Prostate gland (tissue), 2 donors: ENCODE measurements around the gene PWP1. TPM values are rescaled to one million over a fixed set of nuclear protein-coding genes. Genes with fewer than 3 reads are reported as not detected.
"Not testable (repeated sequence)": the region's sequence is repeated elsewhere in the genome, so short reads cannot be mapped to it uniquely, and the experiment has no call there.

Source experiments
- DNase-seq: peaks from one replicate; pipeline ENCODE4 v3.0.0-alpha.2; 2019; ENCODE audit warnings: low spot score
- H3K27ac ChIP-seq, 2 donors: fragments of 200-600 bp; sonication (generic); 2 replicates each; pipeline ENCODE4 v1.5.1; 2017 to 2019
- H3K27me3 ChIP-seq: fragments of 200-600 bp; sonication (generic); replicated peaks from 2 replicates; pipeline ENCODE4 v1.5.1; 2019; ENCODE audit not compliant: insufficient read depth
- H3K36me3 ChIP-seq, 2 donors: fragments of 200-600 bp; sonication (generic); 1 replicate in 1 of 2; 2 replicates in 1 of 2; pipeline versions ENCODE4 v1.5.1 to v1.8.1; 2017 to 2019
- H3K4me1 ChIP-seq: fragments of 200-600 bp; sonication (generic); replicated peaks from 2 replicates; pipeline ENCODE4 v1.5.1; 2019
- H3K4me3 ChIP-seq, 2 donors: fragments of 200-600 bp; sonication (generic); 2 replicates each; pipeline ENCODE4 v1.5.1; 2017 to 2019
- H3K9me3 ChIP-seq: fragments of 200-600 bp; sonication (generic); 2 replicates; pipeline ENCODE4 v1.5.1; 2017
- POLR2A ChIP-seq: fragments of 450-650 bp; IDR thresholded peaks from one replicate; pipeline ENCODE4 v1.6.1; 2016; ENCODE audit warnings: antibody characterized with exemption, mild to moderate bottlenecking
- POLR2AphosphoS5 ChIP-seq: sonication (generic); formaldehyde crosslinking; IDR thresholded peaks from one replicate; pipeline ENCODE4 v1.6.1; 2017; ENCODE audit warnings: antibody characterized with exemption
- WGBS: methylation state at CpG from one replicate; pipeline ENCODE4 v1.1.5; 2018; 5-methylcytosine and 5-hydroxymethylcytosine counted together
- intact Hi-C: fragments of 100-400 bp; cut with DNase I; formaldehyde crosslinking; loops from one replicate; pipeline ENCODE4 v1.14.2; 2022
- total RNA-seq, 2 donors: library from RNA; depleted of rRNA; stranded (reverse); fragments of >200 nt; gene quantifications; one replicate each; pipeline ENCODE4 v1.1.0, GENCODE V29; 2016
- TF ChIP-seq, protein P1 (sequence below), 4 experiments: fragments of 200-600 bp in 2 of 4; fragments of 450-650 bp in 2 of 4; sonication (generic) in 2 of 4; IDR thresholded peaks; 1 replicate in 3 of 4; 2 replicates in 1 of 4; pipeline ENCODE4 v1.5.1; 2016 to 2019; ENCODE audit warnings: antibody characterized with exemption in 4 of 4, mild to moderate bottlenecking in 2 of 4, moderate library complexity in 2 of 4

Gene PWP1
- total RNA-seq, 2 donors from 2014 or later = 49.1 to 55.2 TPM

DNA sequence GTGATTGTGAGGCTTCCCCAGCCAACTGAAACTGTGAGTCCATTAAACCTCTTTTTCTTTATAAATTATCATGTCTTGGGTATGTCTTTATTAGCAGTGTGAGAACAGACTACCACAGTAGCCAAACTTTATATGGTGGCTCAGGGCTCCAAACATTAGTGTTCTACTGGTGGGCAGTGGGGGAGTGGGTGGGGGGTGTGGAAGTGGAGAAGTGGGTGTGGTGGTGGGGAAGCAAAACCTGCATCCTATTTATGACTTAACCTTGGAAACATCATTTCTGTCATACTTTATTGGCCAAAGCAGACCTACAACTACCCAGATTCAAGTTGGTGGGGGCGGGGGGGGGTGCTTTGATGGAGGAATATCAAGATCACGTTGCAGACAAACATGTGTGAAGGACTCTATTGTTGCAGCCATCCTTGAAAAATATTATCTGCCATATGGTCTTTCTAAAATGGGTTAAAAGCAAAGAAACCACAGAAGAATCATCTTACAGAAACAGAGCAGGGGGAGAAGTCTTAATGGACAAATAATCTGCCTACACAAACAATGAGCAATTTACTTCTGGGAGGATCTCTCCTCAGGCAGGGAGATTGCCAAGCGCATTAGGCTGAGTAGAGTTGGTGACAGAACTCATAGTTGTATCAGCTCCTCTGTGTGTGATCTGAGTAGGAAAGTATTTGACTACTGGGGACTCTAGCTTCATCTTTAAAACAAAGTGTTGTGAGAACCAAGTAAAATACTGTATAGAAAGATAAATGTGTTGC is 1.4 kb upstream of the PWP1 start:
- DNase-seq = no peak
- TF ChIP-seq POLR2A (no peak), POLR2AphosphoS5 (no peak)
- TF ChIP-seq, protein P1, sequence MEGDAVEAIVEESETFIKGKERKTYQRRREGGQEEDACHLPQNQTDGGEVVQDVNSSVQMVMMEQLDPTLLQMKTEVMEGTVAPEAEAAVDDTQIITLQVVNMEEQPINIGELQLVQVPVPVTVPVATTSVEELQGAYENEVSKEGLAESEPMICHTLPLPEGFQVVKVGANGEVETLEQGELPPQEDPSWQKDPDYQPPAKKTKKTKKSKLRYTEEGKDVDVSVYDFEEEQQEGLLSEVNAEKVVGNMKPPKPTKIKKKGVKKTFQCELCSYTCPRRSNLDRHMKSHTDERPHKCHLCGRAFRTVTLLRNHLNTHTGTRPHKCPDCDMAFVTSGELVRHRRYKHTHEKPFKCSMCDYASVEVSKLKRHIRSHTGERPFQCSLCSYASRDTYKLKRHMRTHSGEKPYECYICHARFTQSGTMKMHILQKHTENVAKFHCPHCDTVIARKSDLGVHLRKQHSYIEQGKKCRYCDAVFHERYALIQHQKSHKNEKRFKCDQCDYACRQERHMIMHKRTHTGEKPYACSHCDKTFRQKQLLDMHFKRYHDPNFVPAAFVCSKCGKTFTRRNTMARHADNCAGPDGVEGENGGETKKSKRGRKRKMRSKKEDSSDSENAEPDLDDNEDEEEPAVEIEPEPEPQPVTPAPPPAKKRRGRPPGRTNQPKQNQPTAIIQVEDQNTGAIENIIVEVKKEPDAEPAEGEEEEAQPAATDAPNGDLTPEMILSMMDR (IDR thresholded peaks at IDR 0.05) = no peak
- WGBS = 54% methylated on average over 3 of the region's 3 CpGs
- no peaks in the 10 kb centered on the region for H3K4me1 ChIP-seq
- H3K36me3 ChIP-seq = peaks cover 3 to 7% of the 10 kb centered on the region in 2 donors
- no peaks in the 10 kb centered on the region for H3K27me3 ChIP-seq
- no peak overlapping the region for H3K4me3 ChIP-seq
- intact Hi-C loops = loop anchor here (10.0 kb wide), 1 partner anchor 831 kb away; the partner anchor contains the start of gene FICD
- H3K27ac ChIP-seq = no peak overlapping the region
- no peaks in the 10 kb centered on the region for H3K9me3 ChIP-seq

GRCh38 chr12:107684990-107685359 is 624 bp upstream of the PWP1 start:
- no peaks in the 10 kb centered on the region for H3K27me3 ChIP-seq
- WGBS = 6% methylated on average over 9 of the region's 9 CpGs
- peak overlapping the region; percentile 66 to 86 for H3K4me3 ChIP-seq
- H3K36me3 ChIP-seq = peaks cover 8% of the 10 kb centered on the region in 2 donors
- intact Hi-C loops = loop anchor here (10.0 kb wide), 1 partner anchor 830 kb away; the partner anchor contains the start of gene FICD
- TF ChIP-seq POLR2AphosphoS5 = no peak
- TF ChIP-seq, protein P1 (IDR thresholded peaks at IDR 0.05) = no peak
- no peak for TF ChIP-seq POLR2A
- peak overlapping the region; percentile 66 to 68 for H3K27ac ChIP-seq
- H3K4me1 ChIP-seq = no peaks in the 10 kb centered on the region
- H3K9me3 ChIP-seq = no peaks in the 10 kb centered on the region
- DNase-seq = no peak

DNA sequence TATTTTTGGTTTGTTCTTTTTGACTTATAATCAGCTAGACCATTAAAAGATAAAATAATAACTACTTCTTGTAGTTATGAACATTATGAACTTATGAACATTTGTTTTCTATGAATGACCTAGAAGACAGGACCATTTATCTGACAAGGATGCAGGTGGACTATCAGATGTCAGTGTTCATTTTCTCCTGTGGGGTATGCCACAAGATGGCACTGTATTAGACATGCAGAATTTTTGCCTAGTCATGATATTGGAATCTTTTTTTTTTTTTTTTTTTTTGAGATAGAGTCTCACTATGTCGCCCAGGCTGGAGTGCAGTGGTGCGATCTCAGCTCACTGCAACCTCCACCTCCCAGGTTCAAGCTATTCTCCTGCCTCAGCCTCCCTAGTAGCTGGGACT is 10.2 kb downstream of the PWP1 start:
- DNase-seq, H3K27me3 ChIP-seq, H3K4me3 ChIP-seq, intact Hi-C loops, H3K9me3 ChIP-seq, H3K27ac ChIP-seq, H3K4me1 ChIP-seq: not testable (repeated sequence)
- H3K36me3 ChIP-seq = peaks cover 16 to 28% of the 10 kb centered on the region in 2 donors
- WGBS = 95% methylated on average over 2 of the region's 2 CpGs

- H3K4me3 ChIP-seq = no peak overlapping the region
- peaks cover 20 to 27% of the 10 kb centered on the region in 2 donors for H3K36me3 ChIP-seq
- 91% methylated on average over 4 of the region's 4 CpGs for WGBS
- DNase-seq = no peak
- H3K4me1 ChIP-seq = no peaks in the 10 kb centered on the region
- H3K27me3 ChIP-seq = no peaks in the 10 kb centered on the region
- intact Hi-C loops = no loop called here
- no peaks in the 10 kb centered on the region for H3K9me3 ChIP-seq
- no peak for TF ChIP-seq POLR2A
- TF ChIP-seq, protein P1 (IDR thresholded peaks at IDR 0.05) = no peak
- no peak for TF ChIP-seq POLR2AphosphoS5
- H3K27ac ChIP-seq = no peak overlapping the region
These were observed 16.5 kb downstream of the PWP1 start for GRCh38 chr12:107702106-107702505.

- intact Hi-C loops = no loop called here
- TF ChIP-seq POLR2AphosphoS5 (no peak), POLR2A (no peak)
- TF ChIP-seq, protein P1 (IDR thresholded peaks at IDR 0.05) = no peak
- 72% methylated on average over 5 of the region's 5 CpGs for whole genome bisulfite sequencing
These were observed 18.4 kb downstream of the PWP1 start for GRCh38 chr12:107704041-107704440.

GRCh38 chr12:107705522-107705921 is 19.9 kb downstream of the PWP1 start:
- H3K27me3 ChIP-seq, H3K4me1 ChIP-seq, DNase-seq, H3K27ac ChIP-seq, H3K4me3 ChIP-seq, H3K36me3 ChIP-seq, H3K9me3 ChIP-seq, intact Hi-C loops: not testable (repeated sequence)
- WGBS = 97% methylated on average over 5 of the region's 5 CpGs

More at GRCh38 chr12:107704041-107704440, 18.4 kb downstream of the PWP1 start:
- Histone ChIP-seq H3K9me3 (no peaks in the 10 kb centered on the region), H3K4me1 (no peaks in the 10 kb centered on the region), H3K36me3 (peaks cover 16% of the 10 kb centered on the region in 2 donors), H3K27ac (no peak overlapping the region), H3K27me3 (no peaks in the 10 kb centered on the region), H3K4me3 (no peak overlapping the region)
- no peak for DNase-seq
